ENCODE data around the gene IL25. TPM values are rescaled to one million over a fixed set of nuclear protein-coding genes. Genes with fewer than 3 reads are reported as not detected.

The IL25 gene
- total and polyA plus RNA-seq, 7 donors: 0.01 TPM; not detected in 6

DNA sequence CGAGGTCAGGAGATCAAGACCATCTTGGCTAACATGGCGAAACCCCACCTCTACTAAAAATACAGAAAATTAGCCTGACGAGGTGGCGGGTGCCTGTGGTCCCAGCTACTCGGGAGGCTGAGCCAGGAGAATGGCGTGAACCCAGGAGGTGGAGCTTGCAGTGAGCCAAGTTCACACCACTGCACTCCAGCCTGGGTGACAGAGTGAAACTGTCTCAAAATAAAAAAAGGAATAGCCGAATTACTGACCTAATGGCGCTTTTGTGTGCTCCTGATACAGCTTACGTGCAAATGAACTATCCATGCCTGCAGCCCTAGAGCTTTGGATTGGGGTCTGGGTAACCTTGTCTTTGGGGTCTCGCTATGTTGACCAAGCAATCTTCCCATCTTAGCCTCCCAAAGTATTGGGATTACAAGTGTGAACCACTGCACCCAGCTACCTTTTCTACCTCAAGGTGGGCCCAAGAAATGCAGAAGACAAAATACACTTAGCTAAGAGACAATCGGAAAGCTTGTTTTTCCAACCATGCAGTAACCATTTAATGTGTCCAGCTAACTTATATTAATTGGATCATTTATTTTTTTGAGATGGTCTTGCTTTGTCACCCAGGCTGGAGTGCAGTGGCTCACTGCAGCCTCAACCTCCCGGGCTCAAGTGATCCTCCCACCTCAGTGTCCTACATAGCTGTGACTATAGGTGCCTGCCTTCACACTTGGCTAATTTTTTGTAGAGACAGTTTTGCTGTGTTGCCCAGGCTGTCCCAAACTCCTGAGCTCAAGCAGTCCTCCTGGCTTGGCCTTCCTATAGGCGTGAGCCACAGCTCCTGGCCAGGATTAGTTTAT, 45.9 kb upstream of the IL25 start:
- Histone ChIP-seq H3K4me3 (no peak overlapping the region), H3K9me3 (no peaks in the 10 kb centered on the region), H3K4me1 (peaks cover 15% of the 10 kb centered on the region), H3K27me3 (ENCODE audit: insufficient read depth in 3 of 3, low read length in 2 of 3) (no peaks in the 10 kb centered on the region), H3K27ac (no peak overlapping the region), H3K36me3 (ENCODE audit: insufficient read depth in 1 of 2, low read depth in 1 of 2) (peaks cover 5 to 38% of the 10 kb centered on the region in 2 donors)
- TF ChIP-seq, protein P1, sequence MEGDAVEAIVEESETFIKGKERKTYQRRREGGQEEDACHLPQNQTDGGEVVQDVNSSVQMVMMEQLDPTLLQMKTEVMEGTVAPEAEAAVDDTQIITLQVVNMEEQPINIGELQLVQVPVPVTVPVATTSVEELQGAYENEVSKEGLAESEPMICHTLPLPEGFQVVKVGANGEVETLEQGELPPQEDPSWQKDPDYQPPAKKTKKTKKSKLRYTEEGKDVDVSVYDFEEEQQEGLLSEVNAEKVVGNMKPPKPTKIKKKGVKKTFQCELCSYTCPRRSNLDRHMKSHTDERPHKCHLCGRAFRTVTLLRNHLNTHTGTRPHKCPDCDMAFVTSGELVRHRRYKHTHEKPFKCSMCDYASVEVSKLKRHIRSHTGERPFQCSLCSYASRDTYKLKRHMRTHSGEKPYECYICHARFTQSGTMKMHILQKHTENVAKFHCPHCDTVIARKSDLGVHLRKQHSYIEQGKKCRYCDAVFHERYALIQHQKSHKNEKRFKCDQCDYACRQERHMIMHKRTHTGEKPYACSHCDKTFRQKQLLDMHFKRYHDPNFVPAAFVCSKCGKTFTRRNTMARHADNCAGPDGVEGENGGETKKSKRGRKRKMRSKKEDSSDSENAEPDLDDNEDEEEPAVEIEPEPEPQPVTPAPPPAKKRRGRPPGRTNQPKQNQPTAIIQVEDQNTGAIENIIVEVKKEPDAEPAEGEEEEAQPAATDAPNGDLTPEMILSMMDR (IDR thresholded peaks at IDR 0.05): no peak
- DNase-seq (no peak), ATAC-seq (no peak)
- 64 to 75% (median 70%) methylated on average over 13 of the region's 13 CpGs for WGBS, 3 donors
- intact Hi-C loops (cut with DNase I): loop anchor here (2.0 to 10.0 kb wide), 5 partner anchors 51 to 236 kb away; partner anchors contain the start of genes CMTM5 (in 1 of the 2), THTPA (in 1 of the 2) and ZFHX2 (in 1 of the 2)

DNA sequence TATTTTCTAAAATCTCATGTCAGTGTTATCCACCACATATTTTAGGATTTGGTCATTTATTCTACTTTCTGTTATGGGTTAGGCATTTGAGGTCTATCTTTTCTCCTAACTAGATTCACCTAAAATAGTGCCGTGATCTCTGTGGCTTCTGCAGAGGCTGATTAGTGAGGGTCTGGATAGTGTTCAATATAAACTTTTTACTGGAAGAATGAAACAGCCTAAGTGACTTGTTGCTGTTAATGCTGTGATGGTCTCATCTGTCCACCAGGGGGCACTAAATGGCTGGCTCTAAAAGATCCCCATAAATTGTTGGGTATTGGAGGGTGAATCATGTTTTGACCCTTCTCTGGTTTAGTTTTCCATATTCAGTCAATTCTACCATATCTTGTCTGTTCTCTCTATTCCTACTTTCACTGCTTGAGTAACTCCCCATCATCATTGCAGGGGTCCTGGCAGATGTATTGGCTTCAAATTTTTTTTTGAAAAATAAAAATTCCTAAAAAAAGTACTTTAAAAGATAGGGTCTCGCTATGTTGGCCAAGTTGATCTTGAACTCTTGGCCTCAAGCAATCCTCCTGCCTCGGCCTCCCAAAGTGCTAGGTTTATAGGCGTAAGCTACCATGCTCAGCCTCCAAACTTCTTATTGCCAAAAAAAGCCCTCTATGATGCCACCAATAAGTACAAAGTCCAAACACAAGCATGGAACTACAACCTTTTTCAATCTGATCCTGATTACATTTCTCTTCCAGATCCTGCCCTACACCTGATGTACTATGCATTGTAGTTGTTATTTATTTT, 44.5 kb upstream of the IL25 start:
- intact Hi-C loops (cut with DNase I): loop anchor here (2.0 to 10.0 kb wide), 5 partner anchors 49 to 234 kb away; partner anchors contain the start of genes CMTM5 (in 1 of the 2), THTPA (in 1 of the 2) and ZFHX2 (in 1 of the 2)
- peaks cover 5 to 29% of the 10 kb centered on the region in 2 donors for H3K36me3 ChIP-seq (ENCODE audit: insufficient read depth in 1 of 2, low read depth in 1 of 2)
- no peaks in the 10 kb centered on the region for H3K9me3 ChIP-seq
- no peak overlapping the region for H3K27ac ChIP-seq
- peak; percentile 72 to 88 (median 76) for ATAC-seq
- peaks cover 6% of the 10 kb centered on the region for H3K4me1 ChIP-seq
- TF ChIP-seq, protein P1 (IDR thresholded peaks at IDR 0.05): peak; percentile 90
- peak in 1 of 2 donors; percentile 47 for DNase-seq
- 40 to 43% (median 42%) methylated on average over 4 of the region's 4 CpGs for WGBS, 3 donors
- H3K4me3 ChIP-seq: no peak overlapping the region
- H3K27me3 ChIP-seq (ENCODE audit: insufficient read depth in 3 of 3, low read length in 2 of 3): no peaks in the 10 kb centered on the region

DNA sequence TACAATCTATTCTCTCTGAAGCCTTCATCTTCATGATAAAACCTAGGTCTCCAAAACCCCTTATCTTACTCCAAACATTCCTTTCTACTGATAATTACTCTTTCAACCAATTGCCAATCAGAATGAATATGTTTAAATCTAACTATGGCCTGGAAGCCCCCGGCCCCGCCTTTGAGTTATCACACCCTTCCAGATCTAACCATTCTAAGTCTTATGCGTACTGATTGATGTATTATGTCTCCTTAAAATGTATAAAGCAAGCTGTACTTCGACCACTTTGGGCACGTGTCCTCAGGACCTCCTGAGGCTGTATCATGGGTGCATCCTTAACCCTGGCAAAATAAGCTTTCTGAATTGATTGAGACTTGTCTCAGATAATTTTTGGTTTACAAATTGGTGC, 37.0 kb upstream of the IL25 start:
- H3K9me3 ChIP-seq: no peaks in the 10 kb centered on the region
- H3K27me3 ChIP-seq (ENCODE audit: insufficient read depth in 3 of 3, low read length in 2 of 3): peaks cover 0 to 3% (median 0%) of the 10 kb centered on the region in 3 donors
- ATAC-seq (no peak), DNase-seq (no peak)
- TF ChIP-seq, protein P1 (IDR thresholded peaks at IDR 0.05): no peak
- no peak overlapping the region for H3K27ac ChIP-seq
- intact Hi-C loops (cut with DNase I): no loop called here
- WGBS, 3 donors: 84 to 86% (median 85%) methylated on average over 5 of the region's 5 CpGs
- no peak overlapping the region for H3K4me3 ChIP-seq
- H3K36me3 ChIP-seq (ENCODE audit: insufficient read depth in 1 of 2, low read depth in 1 of 2): no peaks in the 10 kb centered on the region
- no peaks in the 10 kb centered on the region for H3K4me1 ChIP-seq

DNA sequence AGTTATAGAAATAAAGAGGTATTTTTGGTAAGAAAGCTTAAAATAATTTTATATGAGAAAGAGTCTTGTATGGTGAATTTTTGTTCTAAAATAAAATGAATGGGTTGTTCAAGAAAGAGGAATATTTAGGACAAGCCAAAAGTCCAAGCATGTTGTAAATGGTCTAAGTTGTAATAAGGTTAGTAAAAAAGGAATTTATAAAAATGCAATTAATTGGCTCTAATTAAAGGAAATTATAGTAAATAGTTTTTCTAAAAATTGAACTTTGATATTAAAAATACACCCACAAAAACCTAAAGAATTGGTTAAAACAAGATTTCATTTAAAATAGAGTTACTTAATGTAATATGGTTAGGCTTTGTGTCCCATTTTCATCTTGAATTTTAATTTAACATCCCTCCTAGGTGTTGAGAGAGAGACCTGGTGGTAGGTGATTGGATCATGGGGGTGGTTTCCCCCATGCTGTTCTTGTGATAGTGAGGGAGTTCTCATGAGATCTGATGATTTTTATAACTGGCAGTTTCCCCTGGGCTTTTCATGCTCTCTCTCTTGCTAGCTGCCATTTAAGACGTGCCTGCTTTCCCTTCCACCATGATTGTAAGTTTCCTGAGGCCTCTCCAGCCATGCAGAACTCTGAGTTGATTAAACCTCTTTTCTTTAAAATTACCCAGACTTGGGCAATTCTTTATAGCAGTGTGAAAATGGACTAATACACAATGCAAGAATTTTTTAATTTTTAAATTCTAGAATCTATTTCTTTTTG, 32.9 kb upstream of the IL25 start:
- TF ChIP-seq, protein P1 (IDR thresholded peaks at IDR 0.05): no peak
- intact Hi-C loops (cut with DNase I): no loop called here
- 69 to 81% (median 76%) methylated on average over 1 of the region's 1 CpG for WGBS, 3 donors
- no peak overlapping the region for H3K27ac ChIP-seq
- no peaks in the 10 kb centered on the region for H3K9me3 ChIP-seq
- H3K4me3 ChIP-seq: no peak overlapping the region
- no peaks in the 10 kb centered on the region for H3K4me1 ChIP-seq
- DNase-seq (no peak), ATAC-seq (no peak)
- no peaks in the 10 kb centered on the region for H3K36me3 ChIP-seq (ENCODE audit: insufficient read depth in 1 of 2, low read depth in 1 of 2)
- H3K27me3 ChIP-seq (ENCODE audit: insufficient read depth in 3 of 3, low read length in 2 of 3): peaks cover 0 to 3% (median 0%) of the 10 kb centered on the region in 3 donors

Data from psoas muscle (tissue), 8 donors.